Activated CD8-positive, alpha-beta memory T cell treated with anti-CD3 and anti-CD28 coated beads, Interleukin-2, amount 10 ng/mL, durations not matched to agents 7 days and 5 days (primary cell): Measurements from ENCODE around the gene SARS1. TPM values are rescaled to one million over a fixed set of nuclear protein-coding genes. Genes with fewer than 3 reads are reported as not detected.

Experiments used
- ATAC-seq: fragments of 150-1000 bp; cut with Tn5 transposase; one replicate; pipeline ENCODE4 v1.10.0; 2021; ENCODE audit warnings: moderate library complexity
- CTCF ChIA-PET: fragments of 350-600 bp; sonication (Branson Sonifier 250); formaldehyde crosslinking; loops from one replicate; lab custom pipeline; 2021; ENCODE audit warnings: antibody characterized with exemption; lab: Charles Lee
- DNase-seq: peaks from one replicate; pipeline ENCODE4 v3.0.0-alpha.2; 2020
- H3K27ac Mint-ChIP-seq: one replicate; pipeline ENCODE4 v1.8.0; 2021; ENCODE audit warnings: mild to moderate bottlenecking, mixed read lengths
- H3K27me3 Mint-ChIP-seq: one replicate; pipeline ENCODE4 v1.8.0; 2021; ENCODE audit warnings: mixed read lengths
- H3K36me3 Mint-ChIP-seq: one replicate; pipeline ENCODE4 v1.8.0; 2021; ENCODE audit warnings: mild to moderate bottlenecking, mixed read lengths
- H3K4me1 Mint-ChIP-seq: one replicate; pipeline ENCODE4 v1.8.0; 2021; ENCODE audit warnings: mixed read lengths
- H3K4me3 Mint-ChIP-seq: one replicate; pipeline ENCODE4 v1.8.0; 2021; ENCODE audit warnings: mild to moderate bottlenecking, moderate library complexity, mixed read lengths
- H3K9me3 Mint-ChIP-seq: one replicate; pipeline ENCODE4 v1.8.0; 2022; ENCODE audit warnings: low read depth, mixed read lengths
- total RNA-seq, 2 experiments: library from RNA; stranded (reverse); gene quantifications; one replicate each; pipeline ENCODE4 v1.2.3, GENCODE V29; 2021

SARS1 gene
- total RNA-seq, 2 experiments from 2014 or later: 148 to 194 TPM

GRCh38 chr1:109198745-109199144 lies 15.0 kb upstream of the SARS1 start:
- Mint-ChIP-seq H3K9me3 (no peaks in the 10 kb centered on the region), H3K27me3 (no peaks in the 10 kb centered on the region), H3K4me3 (no peak overlapping the region), H3K4me1 (peaks cover 17% of the 10 kb centered on the region), H3K27ac (no peak overlapping the region), H3K36me3 (no peaks in the 10 kb centered on the region)
- ATAC-seq (no peak), DNase-seq (no peak)
- CTCF ChIA-PET: interaction anchor here (0.7 to 2.8 kb wide), 6 partner anchors 9 to 370 kb away, joined by 3 to 10 read pairs (median 4); a partner anchor contains a TSS

DNA sequence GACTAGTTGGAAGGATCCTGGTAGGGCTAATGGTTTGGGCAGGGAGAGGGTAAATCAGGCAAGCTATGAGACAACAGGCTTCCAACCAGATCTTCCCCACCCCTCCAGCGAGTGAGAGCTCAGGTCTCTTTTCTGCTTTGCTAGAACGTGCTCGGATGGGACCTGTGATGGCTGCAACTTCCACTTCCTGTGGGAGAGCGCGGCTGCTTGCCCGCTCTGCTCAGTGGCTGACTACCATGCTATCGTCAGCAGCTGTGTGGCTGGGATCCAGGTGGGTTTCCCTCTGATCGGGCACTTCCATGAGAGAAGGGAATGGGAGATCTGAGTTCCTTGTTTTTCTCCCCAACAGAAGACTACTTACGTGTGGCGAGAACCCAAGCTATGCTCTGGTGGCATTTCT lies 14.0 kb upstream of the SARS1 start:
- Mint-ChIP-seq H3K4me1 (peaks cover 17% of the 10 kb centered on the region), H3K27ac (peak overlapping the region; percentile 55), H3K27me3 (no peaks in the 10 kb centered on the region), H3K36me3 (no peaks in the 10 kb centered on the region), H3K4me3 (no peak overlapping the region), H3K9me3 (no peaks in the 10 kb centered on the region)
- ATAC-seq: peak; percentile 71
- CTCF ChIA-PET: interaction anchor here (0.8 to 2.8 kb wide), 8 partner anchors 8 to 371 kb away, joined by 3 to 10 read pairs (median 4); partner anchors contain the start of gene SARS1
- peak; percentile 48 for DNase-seq

DNA sequence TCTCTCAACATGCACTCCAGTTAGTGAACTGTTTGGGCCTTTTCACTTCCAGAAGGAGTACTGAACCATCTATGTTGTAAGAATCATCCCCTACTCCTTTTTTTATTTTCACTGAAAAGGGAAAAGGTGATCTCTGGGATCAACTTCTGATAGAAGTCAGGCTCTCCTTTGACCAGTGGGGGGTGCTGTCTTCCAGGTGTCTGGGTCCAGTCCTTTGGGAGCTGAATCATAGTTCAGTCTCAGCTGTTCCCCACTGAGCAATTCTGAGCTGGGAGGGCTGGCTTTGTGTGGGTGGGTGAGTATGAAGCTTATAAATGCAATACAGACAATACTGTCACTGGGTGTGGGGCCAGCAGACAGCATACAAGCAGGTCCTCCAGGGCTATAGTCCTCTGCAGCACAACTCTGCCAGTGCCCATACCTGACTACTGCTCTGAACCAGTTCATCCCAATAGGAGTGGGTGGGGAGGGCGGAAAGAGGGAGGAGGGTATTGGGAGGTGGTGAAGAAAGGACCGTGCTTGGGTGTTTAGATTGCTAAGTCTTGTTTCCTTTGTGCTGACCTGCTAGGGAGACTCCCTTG lies 12.5 kb upstream of the SARS1 start:
- CTCF ChIA-PET: interaction anchor here (0.6 to 2.8 kb wide), 12 partner anchors 7 to 331 kb away, joined by 3 to 15 read pairs (median 4); partner anchors contain the start of genes CELSR2, PSMA5, SARS1 and SORT1
- Mint-ChIP-seq H3K4me3 (no peak overlapping the region), H3K27ac (no peak overlapping the region), H3K27me3 (no peaks in the 10 kb centered on the region), H3K4me1 (peaks cover 17% of the 10 kb centered on the region), H3K36me3 (no peaks in the 10 kb centered on the region), H3K9me3 (no peaks in the 10 kb centered on the region)
- peak; percentile 59 for ATAC-seq
- peak; percentile 65 for DNase-seq

DNA sequence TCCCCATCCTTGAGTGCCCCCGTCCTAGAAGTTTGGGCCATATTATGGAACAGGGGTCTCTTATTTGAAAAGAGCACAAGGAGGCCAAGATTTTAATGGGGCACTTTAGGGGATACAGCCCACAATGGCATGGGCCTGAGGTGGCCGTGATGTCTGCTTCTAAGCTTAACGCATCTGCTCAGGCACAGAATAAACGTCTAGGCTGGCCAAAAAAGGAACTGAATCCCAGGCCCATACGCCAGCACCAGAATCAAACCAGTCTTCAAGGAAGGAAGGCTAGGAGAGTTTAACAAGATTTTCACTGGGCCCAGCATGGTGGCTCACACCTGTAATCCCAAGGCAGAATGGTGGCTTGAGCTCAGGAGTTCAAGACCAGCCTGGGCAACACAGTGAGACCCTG lies 9.2 kb upstream of the SARS1 start:
- Mint-ChIP-seq H3K9me3 (no peaks in the 10 kb centered on the region), H3K4me1 (peaks cover 9% of the 10 kb centered on the region), H3K27ac (no peak overlapping the region), H3K36me3 (no peaks in the 10 kb centered on the region), H3K27me3 (peaks cover 2% of the 10 kb centered on the region), H3K4me3 (no peak overlapping the region)
- DNase-seq (no peak), ATAC-seq (no peak)
- CTCF ChIA-PET: interaction anchor here (1.2 to 1.5 kb wide), 2 partner anchors 9 to 61 kb away, joined by 3 to 7 read pairs; partner anchors contain the start of gene SARS1

DNA sequence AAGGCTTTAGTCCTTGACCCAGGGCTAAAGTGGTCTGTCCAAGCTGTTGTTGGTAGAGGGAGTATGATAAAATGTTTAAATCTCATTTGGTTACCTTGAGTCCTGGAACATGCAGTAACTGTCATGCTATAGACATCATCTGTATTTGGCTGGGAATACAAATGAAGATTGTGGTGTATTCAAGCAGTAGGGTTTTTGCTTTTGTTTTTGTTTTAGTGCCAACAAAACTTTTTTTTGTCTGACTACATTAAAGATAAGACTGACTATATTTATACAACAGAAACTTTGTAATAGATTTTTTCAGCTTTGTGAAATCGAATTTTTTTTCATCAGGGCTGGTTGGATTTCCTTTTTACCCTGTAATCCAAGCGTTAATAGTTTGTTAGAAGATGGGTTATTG lies 7.4 kb upstream of the SARS1 start:
- Mint-ChIP-seq H3K4me3 (no peak overlapping the region), H3K27me3 (peaks cover 4% of the 10 kb centered on the region), H3K36me3 (no peaks in the 10 kb centered on the region), H3K4me1 (peaks cover 5% of the 10 kb centered on the region), H3K27ac (no peak overlapping the region), H3K9me3 (no peaks in the 10 kb centered on the region)
- DNase-seq (no peak), ATAC-seq (no peak)
- CTCF ChIA-PET: interaction anchor here (1.1 kb wide), 1 partner anchor 13 kb away, joined by 3 read pairs; no protein-coding TSS in a partner anchor

- H3K9me3 Mint-ChIP-seq: no peaks in the 10 kb centered on the region
- DNase-seq: no peak
- peaks cover 5% of the 10 kb centered on the region for H3K4me1 Mint-ChIP-seq
- ATAC-seq: no peak
- H3K27ac Mint-ChIP-seq: no peak overlapping the region
- no peaks in the 10 kb centered on the region for H3K36me3 Mint-ChIP-seq
- H3K4me3 Mint-ChIP-seq: no peak overlapping the region
- H3K27me3 Mint-ChIP-seq: peaks cover 4% of the 10 kb centered on the region
- CTCF ChIA-PET: interaction anchor here (1.1 to 1.6 kb wide), 3 partner anchors 8 to 325 kb away, joined by 3 to 9 read pairs (median 3); no protein-coding TSS in a partner anchor
Measured at GRCh38 chr1:109207467-109208103, 6.1 kb upstream of the SARS1 start.

GRCh38 chr1:109208394-109208793 lies 5.3 kb upstream of the SARS1 start:
- ATAC-seq (no peak), DNase-seq (no peak)
- CTCF ChIA-PET: interaction anchor here (1.2 to 1.6 kb wide), 2 partner anchors 9 to 324 kb away, joined by 3 to 9 read pairs; no protein-coding TSS in a partner anchor
- peaks cover 5% of the 10 kb centered on the region for H3K4me1 Mint-ChIP-seq
- no peaks in the 10 kb centered on the region for H3K36me3 Mint-ChIP-seq
- no peak overlapping the region for H3K27ac Mint-ChIP-seq
- H3K27me3 Mint-ChIP-seq: peaks cover 4% of the 10 kb centered on the region
- H3K9me3 Mint-ChIP-seq: no peaks in the 10 kb centered on the region
- H3K4me3 Mint-ChIP-seq: no peak overlapping the region

GRCh38 chr1:109208836-109209463 lies 4.8 kb upstream of the SARS1 start:
- Mint-ChIP-seq H3K36me3 (no peaks in the 10 kb centered on the region), H3K27ac (no peak overlapping the region), H3K4me3 (no peak overlapping the region), H3K27me3 (peaks cover 4% of the 10 kb centered on the region), H3K9me3 (no peaks in the 10 kb centered on the region), H3K4me1 (peaks cover 5% of the 10 kb centered on the region)
- ATAC-seq (no peak), DNase-seq (no peak)
- CTCF ChIA-PET: interaction anchor here (1.6 kb wide), 1 partner anchor 9 kb away, joined by 9 read pairs; no protein-coding TSS in a partner anchor

DNA sequence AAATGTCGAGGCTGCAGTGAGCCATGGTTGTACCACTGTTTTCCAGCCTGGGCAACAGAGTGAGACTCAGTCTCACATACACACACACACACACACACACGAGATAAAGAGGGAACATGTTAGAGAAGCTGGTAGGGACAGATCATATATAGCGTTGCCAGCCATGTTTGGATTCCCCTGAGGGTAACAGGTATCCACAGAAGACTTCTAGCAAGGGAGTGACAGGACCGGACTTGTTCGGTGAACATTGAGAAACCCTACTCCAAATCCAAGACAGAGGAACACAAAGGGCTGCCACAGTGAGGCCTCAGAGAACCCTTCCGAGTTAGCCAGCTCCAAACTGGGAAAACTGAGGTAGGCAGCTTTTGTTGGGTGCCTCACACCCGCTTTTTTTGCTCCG lies 3.7 kb upstream of the SARS1 start:
- peaks cover 4% of the 10 kb centered on the region for H3K27me3 Mint-ChIP-seq
- peaks cover 6% of the 10 kb centered on the region for H3K36me3 Mint-ChIP-seq
- ATAC-seq: no peak
- DNase-seq: no peak
- peaks cover 10% of the 10 kb centered on the region for H3K4me1 Mint-ChIP-seq
- CTCF ChIA-PET: no interaction called here
- H3K27ac Mint-ChIP-seq: no peak overlapping the region
- no peaks in the 10 kb centered on the region for H3K9me3 Mint-ChIP-seq
- H3K4me3 Mint-ChIP-seq: no peak overlapping the region

GRCh38 chr1:109213345-109213823 lies 334 bp upstream of the SARS1 start:
- DNase-seq: no peak
- H3K27me3 Mint-ChIP-seq: peaks cover 4% of the 10 kb centered on the region
- peak overlapping the region; percentile 97 for H3K4me3 Mint-ChIP-seq
- no peaks in the 10 kb centered on the region for H3K9me3 Mint-ChIP-seq
- CTCF ChIA-PET: interaction anchor here (0.7 to 2.3 kb wide), 14 partner anchors 9 to 320 kb away, joined by 3 to 8 read pairs (median 4); partner anchors contain the start of genes ELAPOR1 and PSRC1
- H3K4me1 Mint-ChIP-seq: peaks cover 28% of the 10 kb centered on the region
- peaks cover 31% of the 10 kb centered on the region for H3K36me3 Mint-ChIP-seq
- ATAC-seq: no peak
- H3K27ac Mint-ChIP-seq: peak overlapping the region; percentile 44

GRCh38 chr1:109214695-109215623 lies 1.2 kb downstream of the SARS1 start:
- Mint-ChIP-seq H3K9me3 (no peaks in the 10 kb centered on the region), H3K4me3 (peak overlapping the region; percentile 97), H3K4me1 (peaks cover 32% of the 10 kb centered on the region), H3K36me3 (peaks cover 38% of the 10 kb centered on the region), H3K27ac (peak overlapping the region; percentile 94), H3K27me3 (no peaks in the 10 kb centered on the region)
- peak; percentile 78 for DNase-seq
- CTCF ChIA-PET: interaction anchor here (1.0 to 1.9 kb wide), 8 partner anchors 8 to 318 kb away, joined by 3 to 8 read pairs (median 4); partner anchors contain the start of gene CELSR2
- ATAC-seq: peak; percentile 52

GRCh38 chr1:109216662-109217061 lies 2.9 kb downstream of the SARS1 start:
- Mint-ChIP-seq H3K4me3 (peak overlapping the region; percentile 97), H3K9me3 (no peaks in the 10 kb centered on the region), H3K27ac (peak overlapping the region; percentile 94), H3K36me3 (peaks cover 51% of the 10 kb centered on the region), H3K4me1 (peaks cover 39% of the 10 kb centered on the region), H3K27me3 (no peaks in the 10 kb centered on the region)
- no peak for DNase-seq
- CTCF ChIA-PET: interaction anchor here (1.3 to 1.5 kb wide), 2 partner anchors 11 to 15 kb away, joined by 3 to 5 read pairs; no protein-coding TSS in a partner anchor
- ATAC-seq: no peak
